Endometrial microvascular endothelial cells (primary cell): Measurements from ENCODE around the gene MAP3K13. TPM values are rescaled to one million over a fixed set of nuclear protein-coding genes. Genes with fewer than 3 reads are reported as not detected.
"Not testable (repeated sequence)": the region's sequence is repeated elsewhere in the genome, so short reads cannot be mapped to it uniquely, and the experiment has no call there.

Experiments used
- in situ Hi-C: cut with HindIII; loops from 2 replicates; pipeline ENCODE4 v1.10.0; 2017; ENCODE audit warnings: low sequenced_read_pairs, low pct_unique_long_range_greater_than_20kb; ENCODE audit errors: inconsistent ontology term
- total RNA-seq: library from RNA; depleted of rRNA; stranded (reverse); fragments of >200 nt; gene quantifications from one replicate; pipeline ENCODE4 v1.2.3, GENCODE V29; 2015; ENCODE audit errors: inconsistent ontology term

Gene MAP3K13
- total RNA-seq, 1 donor from 2014 or later: 14.5 TPM

GRCh38 chr3:185421577-185422232 lies 58.8 kb downstream of the MAP3K13 start:
- in situ Hi-C loops: no loop called here

GRCh38 chr3:185422677-185423076 lies 59.7 kb downstream of the MAP3K13 start:
- in situ Hi-C loops: no loop called here

- in situ Hi-C loops: no loop called here
Observed at GRCh38 chr3:185423178-185423577, 60.2 kb downstream of the MAP3K13 start.

GRCh38 chr3:185424435-185424834 lies 61.5 kb downstream of the MAP3K13 start:
- in situ Hi-C loops: no loop called here

- in situ Hi-C loops: no loop called here
Observed at GRCh38 chr3:185430375-185430774, 67.4 kb downstream of the MAP3K13 start.

GRCh38 chr3:185439745-185440466 lies 77.0 kb downstream of the MAP3K13 start:
- in situ Hi-C loops: no loop called here

GRCh38 chr3:185442031-185442430 lies 79.1 kb downstream of the MAP3K13 start:
- in situ Hi-C loops: no loop called here

- in situ Hi-C loops: no loop called here
Observed at GRCh38 chr3:185444329-185444728, 81.4 kb downstream of the MAP3K13 start.

GRCh38 chr3:185448107-185448506 lies 85.2 kb downstream of the MAP3K13 start:
- in situ Hi-C loops: no loop called here

GRCh38 chr3:185451432-185451831 lies 88.5 kb downstream of the MAP3K13 start:
- in situ Hi-C loops: not testable (repeated sequence)

GRCh38 chr3:185457376-185457775 lies 94.4 kb downstream of the MAP3K13 start:
- in situ Hi-C loops: no loop called here

- in situ Hi-C loops: no loop called here
Observed at GRCh38 chr3:185460309-185460708, 97.4 kb downstream of the MAP3K13 start.

- in situ Hi-C loops: no loop called here
Observed at GRCh38 chr3:185460719-185461350, 97.9 kb downstream of the MAP3K13 start.

- in situ Hi-C loops: no loop called here
Observed at GRCh38 chr3:185465471-185465870, 102.5 kb downstream of the MAP3K13 start.

- in situ Hi-C loops: not testable (repeated sequence)
Observed at GRCh38 chr3:185466123-185466522, 103.2 kb downstream of the MAP3K13 start.

GRCh38 chr3:185469542-185469941 lies 106.6 kb downstream of the MAP3K13 start:
- in situ Hi-C loops: no loop called here

GRCh38 chr3:185470323-185470722 lies 107.4 kb downstream of the MAP3K13 start:
- in situ Hi-C loops: no loop called here

GRCh38 chr3:185473290-185473815 lies 110.4 kb downstream of the MAP3K13 start:
- in situ Hi-C loops: no loop called here

GRCh38 chr3:185474922-185475321 lies 112.0 kb downstream of the MAP3K13 start:
- in situ Hi-C loops: not testable (repeated sequence)

- in situ Hi-C loops: no loop called here
Observed at GRCh38 chr3:185477316-185477715, 114.4 kb downstream of the MAP3K13 start.
